Nephron (organoid): ENCODE measurements around the gene TEKT2.

Experiments
- H3K27ac Mint-ChIP-seq, 3 experiments: 2 replicates each; pipeline ENCODE4 v1.8.0; 2020; ENCODE audit warnings: mixed read lengths in 3 of 3, mild to moderate bottlenecking in 2 of 3, moderate library complexity in 1 of 3
- H3K27me3 Mint-ChIP-seq: 2 replicates; pipeline ENCODE4 v1.8.0; 2021; ENCODE audit warnings: low read depth, mild to moderate bottlenecking, moderate library complexity, mixed read lengths
- H3K36me3 Mint-ChIP-seq: 2 replicates; pipeline ENCODE4 v1.8.0; 2020; ENCODE audit warnings: low read depth, mixed read lengths
- H3K4me1 Mint-ChIP-seq: 2 replicates; pipeline ENCODE4 v1.8.0; 2020; ENCODE audit warnings: mixed read lengths
- H3K4me3 Mint-ChIP-seq, 3 experiments: 2 replicates each; pipeline ENCODE4 v1.8.0; 2020; ENCODE audit warnings: mild to moderate bottlenecking in 3 of 3, mixed read lengths in 3 of 3, moderate library complexity in 2 of 3
- H3K9me3 Mint-ChIP-seq: 2 replicates; pipeline ENCODE4 v1.8.0; 2020; ENCODE audit warnings: mixed read lengths
- CTCF ChIP-seq, 3 experiments: fragments of 200-600 bp; sonication (generic); IDR thresholded peaks; one replicate each; pipeline ENCODE4 v1.5.0; 2021; ENCODE audit warnings: antibody characterized with exemption in 3 of 3; ENCODE audit not compliant: unreplicated experiment in 3 of 3

Gene TEKT2, protein sequence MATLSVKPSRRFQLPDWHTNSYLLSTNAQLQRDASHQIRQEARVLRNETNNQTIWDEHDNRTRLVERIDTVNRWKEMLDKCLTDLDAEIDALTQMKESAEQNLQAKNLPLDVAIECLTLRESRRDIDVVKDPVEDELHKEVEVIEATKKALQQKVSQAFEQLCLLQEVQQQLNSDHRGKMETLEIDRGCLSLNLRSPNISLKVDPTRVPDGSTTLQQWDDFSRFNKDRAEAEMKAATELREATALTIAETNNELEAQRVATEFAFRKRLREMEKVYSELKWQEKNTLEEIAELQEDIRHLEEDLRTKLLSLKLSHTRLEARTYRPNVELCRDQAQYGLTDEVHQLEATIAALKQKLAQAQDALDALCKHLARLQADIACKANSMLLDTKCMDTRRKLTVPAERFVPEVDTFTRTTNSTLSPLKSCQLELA

DNA sequence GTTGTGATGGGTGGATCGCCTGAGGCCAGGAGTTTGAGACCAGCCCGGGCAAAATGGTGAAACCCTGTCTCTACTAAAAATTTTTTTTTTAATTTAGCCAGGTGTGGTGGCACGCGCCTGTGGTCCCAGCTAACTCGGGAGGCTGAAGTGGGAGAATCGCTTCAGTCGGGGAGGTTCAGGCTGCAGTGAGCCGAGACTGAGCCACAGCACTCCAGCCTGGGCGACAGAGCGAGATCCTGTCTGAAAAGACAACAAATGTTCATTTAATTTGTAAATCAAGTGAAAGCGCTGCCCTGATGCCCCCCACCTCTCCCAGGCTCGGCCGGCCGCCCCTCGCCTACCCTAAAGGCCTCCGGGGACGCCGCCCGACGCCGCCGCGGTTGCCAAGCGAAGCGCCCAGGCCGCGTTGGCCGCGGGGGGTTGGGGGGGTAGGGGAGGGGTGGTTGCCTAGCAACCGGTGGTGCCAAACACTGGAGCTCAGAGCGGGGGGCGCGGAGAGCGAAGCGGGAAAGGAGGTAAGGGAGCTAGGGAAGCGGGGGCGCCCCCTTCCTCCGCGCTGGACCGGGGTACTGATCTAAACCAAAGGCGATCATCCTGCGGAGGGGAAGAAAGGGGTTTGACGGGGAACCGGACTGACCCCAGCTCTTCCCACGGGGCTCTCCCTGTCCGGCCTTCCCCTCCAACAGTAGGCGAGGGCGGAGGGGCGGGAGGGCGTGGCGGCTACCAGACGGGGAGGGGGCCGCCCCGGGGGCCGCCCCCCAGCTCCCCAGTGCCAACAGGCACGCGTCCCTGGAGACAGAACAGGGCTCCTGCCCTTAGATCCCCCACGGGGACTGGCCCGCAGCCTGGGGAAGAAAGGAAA is at the start of gene TEKT2:
Gene TEKT2 (plus strand): TSS at position 460 of the 862 bp plus-strand sequence. CDS start 828 bp downstream, outside the sequence.
- peak within 1 kb of the TSS; percentile 79 to 84 (median 80) for H3K4me3 Mint-ChIP-seq
- H3K4me1 Mint-ChIP-seq: no peaks in the 10 kb centered on the region
- no peaks in the 10 kb centered on the region for H3K9me3 Mint-ChIP-seq
- no peak for TF ChIP-seq CTCF (IDR thresholded peaks at IDR 0.05; ENCODE audit: unreplicated experiment in 3 of 3)
- H3K36me3 Mint-ChIP-seq: no peaks in the 10 kb centered on the region
- H3K27me3 Mint-ChIP-seq: no peaks in the 10 kb centered on the region
- peak within 1 kb of the TSS; percentile 47 to 83 (median 81) for H3K27ac Mint-ChIP-seq

- H3K27ac Mint-ChIP-seq: no peak overlapping the region
- no peaks in the 10 kb centered on the region for H3K4me1 Mint-ChIP-seq
- no peaks in the 10 kb centered on the region for H3K9me3 Mint-ChIP-seq
- peaks cover 65% of the 10 kb centered on the region for H3K36me3 Mint-ChIP-seq
- no peak overlapping the region for H3K4me3 Mint-ChIP-seq
- no peak for TF ChIP-seq CTCF (IDR thresholded peaks at IDR 0.05; ENCODE audit: unreplicated experiment in 3 of 3)
- H3K27me3 Mint-ChIP-seq: no peaks in the 10 kb centered on the region
Observed at GRCh38 chr1:36034692-36035091, 49.2 kb upstream of the TEKT2 start.

GRCh38 chr1:36035154-36035553 is 48.7 kb upstream of the TEKT2 start:
- H3K36me3 Mint-ChIP-seq: peaks cover 65% of the 10 kb centered on the region
- no peaks in the 10 kb centered on the region for H3K9me3 Mint-ChIP-seq
- no peaks in the 10 kb centered on the region for H3K4me1 Mint-ChIP-seq
- H3K4me3 Mint-ChIP-seq: no peak overlapping the region
- no peak for TF ChIP-seq CTCF (IDR thresholded peaks at IDR 0.05; ENCODE audit: unreplicated experiment in 3 of 3)
- no peaks in the 10 kb centered on the region for H3K27me3 Mint-ChIP-seq
- no peak overlapping the region for H3K27ac Mint-ChIP-seq

- Mint-ChIP-seq H3K9me3 (no peaks in the 10 kb centered on the region), H3K27ac (no peak overlapping the region), H3K36me3 (peaks cover 53% of the 10 kb centered on the region), H3K27me3 (no peaks in the 10 kb centered on the region), H3K4me1 (no peaks in the 10 kb centered on the region), H3K4me3 (no peak overlapping the region)
- no peak for TF ChIP-seq CTCF (IDR thresholded peaks at IDR 0.05; ENCODE audit: unreplicated experiment in 3 of 3)
Observed at GRCh38 chr1:36040238-36040637, 43.7 kb upstream of the TEKT2 start.

DNA sequence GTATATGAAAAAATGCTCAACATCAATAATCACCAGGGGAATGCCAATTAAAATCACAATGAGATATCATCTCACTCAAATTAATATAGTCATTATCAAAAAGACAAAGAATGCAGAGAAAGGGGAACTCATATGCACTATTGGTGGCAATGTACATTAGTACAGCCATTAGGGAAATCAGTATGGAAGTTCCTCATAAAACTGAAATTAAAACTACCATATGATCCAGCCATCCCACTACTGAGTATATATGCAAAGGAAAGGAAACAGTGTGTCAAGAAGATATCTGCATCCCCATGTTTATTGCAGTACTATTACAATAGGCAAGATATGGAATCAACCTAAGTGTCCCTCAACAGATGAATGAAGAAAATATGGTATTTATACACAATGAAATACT is 32.1 kb upstream of the TEKT2 start:
- H3K4me1 Mint-ChIP-seq: no peaks in the 10 kb centered on the region
- H3K36me3 Mint-ChIP-seq: peaks cover 58% of the 10 kb centered on the region
- no peaks in the 10 kb centered on the region for H3K9me3 Mint-ChIP-seq
- no peak for TF ChIP-seq CTCF (IDR thresholded peaks at IDR 0.05; ENCODE audit: unreplicated experiment in 3 of 3)
- no peak overlapping the region for H3K4me3 Mint-ChIP-seq
- no peaks in the 10 kb centered on the region for H3K27me3 Mint-ChIP-seq
- H3K27ac Mint-ChIP-seq: no peak overlapping the region
